Measurements from ENCODE around the gene PRMT3.
"Not testable (repeated sequence)": the region's sequence is repeated elsewhere in the genome, so short reads cannot be mapped to it uniquely, and the experiment has no call there.

The PRMT3 gene

DNA sequence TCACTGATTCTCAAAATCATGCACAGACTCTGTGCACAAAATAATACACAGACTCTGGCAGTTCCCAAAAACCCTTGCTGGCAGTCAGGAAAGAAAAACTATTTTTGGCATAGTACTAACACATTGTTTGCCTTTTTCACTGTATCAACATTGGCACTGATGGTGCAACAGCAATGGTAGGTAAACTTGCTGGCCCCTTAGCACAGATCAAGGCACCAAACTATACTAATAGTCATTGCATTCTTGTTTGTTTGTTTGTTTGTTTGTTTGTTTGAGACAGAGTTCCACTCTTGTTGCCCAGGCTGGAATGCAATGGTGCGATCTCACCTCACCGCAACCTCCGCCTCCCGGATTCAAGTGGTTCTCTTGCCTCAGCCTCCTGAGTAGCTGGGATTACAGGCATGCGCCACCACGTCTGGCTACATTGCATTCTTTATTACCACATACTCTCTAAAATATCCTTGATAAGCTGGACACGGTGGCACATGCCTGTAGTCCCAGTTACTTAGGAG, 130.9 kb downstream of the PRMT3 start:
- no peak for DNase-seq

DNA sequence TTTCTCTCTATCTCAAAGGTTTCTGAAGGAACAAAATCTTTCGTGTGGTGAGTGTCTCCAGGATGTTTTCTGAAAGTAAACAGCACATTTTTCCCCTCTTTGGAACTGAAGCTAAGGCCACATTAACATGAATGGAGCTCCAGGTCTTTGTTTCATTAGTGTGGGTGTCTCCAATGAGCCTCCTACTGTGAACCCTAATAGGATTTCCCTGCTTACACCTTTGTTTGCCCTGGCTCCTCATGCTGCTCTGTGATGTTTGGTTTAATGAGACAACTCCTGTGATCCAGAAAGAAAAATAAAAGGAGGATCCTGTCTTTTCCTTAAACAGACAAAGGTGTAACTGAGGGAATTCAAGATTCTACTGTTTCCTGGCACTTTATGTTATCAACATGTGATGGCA, 135.0 kb downstream of the PRMT3 start:
- no peak for DNase-seq

DNA sequence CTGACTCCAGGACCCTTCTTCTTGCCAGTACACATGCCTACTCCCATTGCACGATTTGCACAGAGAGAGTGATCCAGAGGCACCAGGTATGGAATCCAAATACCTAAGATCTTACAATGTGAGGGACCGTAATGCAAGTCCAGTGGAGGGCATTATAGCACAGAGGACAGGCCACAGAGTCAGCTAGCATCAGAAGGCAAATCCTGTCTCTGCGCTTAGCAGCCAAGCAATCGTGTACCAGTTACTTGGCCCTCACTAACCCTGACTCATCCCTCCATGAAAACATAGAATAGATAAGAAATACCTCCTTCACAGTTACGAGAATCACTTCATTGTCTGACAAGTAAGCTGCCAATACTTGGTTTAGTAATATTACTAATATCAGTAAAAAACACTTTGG, 142.2 kb downstream of the PRMT3 start:
- no peak for DNase-seq

- no peak for DNase-seq
Observed at GRCh38 chr11:20530942-20531703, 143.6 kb downstream of the PRMT3 start.

DNA sequence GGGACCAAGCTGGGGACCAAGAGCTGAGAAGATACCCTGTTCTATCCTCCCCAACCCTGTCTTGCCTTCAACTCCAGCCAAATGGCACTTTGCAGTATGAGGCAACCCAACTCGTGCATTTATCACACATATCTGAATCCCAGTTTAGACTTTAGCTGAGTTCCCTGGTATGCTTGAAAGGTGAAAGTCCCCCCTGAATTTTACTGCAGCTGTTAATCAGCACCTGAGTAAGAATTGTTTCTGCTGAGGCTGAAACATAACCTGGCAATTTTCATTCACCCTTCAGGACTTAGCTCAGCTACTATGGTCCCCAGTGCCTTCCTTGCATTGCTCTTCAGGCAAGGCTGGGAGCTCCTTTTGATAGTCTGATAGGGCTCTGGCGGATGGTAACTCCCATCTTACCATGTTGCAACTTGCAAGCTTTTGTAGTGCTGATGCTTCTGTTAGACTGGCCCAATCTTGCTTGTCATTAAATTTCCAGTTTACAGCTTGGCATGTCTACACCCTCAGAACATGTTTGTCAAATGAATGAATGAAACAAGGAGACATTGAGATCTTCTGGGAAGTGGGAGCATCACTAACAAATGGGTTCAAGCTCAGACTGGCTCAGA, 147.9 kb downstream of the PRMT3 start:
- no peak for DNase-seq

DNA sequence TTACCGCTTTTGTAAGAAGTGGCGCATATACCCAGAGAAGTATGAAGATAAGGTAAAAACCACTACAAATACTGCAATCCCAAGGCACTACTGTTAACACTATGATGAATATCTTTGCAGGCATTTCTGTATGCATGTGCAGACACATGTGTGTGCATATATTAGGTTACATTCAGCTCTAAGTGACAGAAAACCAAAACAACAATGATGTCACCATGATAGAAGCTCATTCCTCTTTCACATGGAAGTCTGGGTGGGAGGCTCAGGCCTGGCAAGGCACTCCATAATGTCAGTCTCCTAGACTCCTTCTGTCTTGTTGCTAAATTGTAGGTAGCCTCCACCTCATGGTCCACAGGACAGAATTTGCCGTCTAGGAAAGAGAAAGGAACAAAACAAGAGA, 148.8 kb downstream of the PRMT3 start:
- DNase-seq, result no peak

DNA sequence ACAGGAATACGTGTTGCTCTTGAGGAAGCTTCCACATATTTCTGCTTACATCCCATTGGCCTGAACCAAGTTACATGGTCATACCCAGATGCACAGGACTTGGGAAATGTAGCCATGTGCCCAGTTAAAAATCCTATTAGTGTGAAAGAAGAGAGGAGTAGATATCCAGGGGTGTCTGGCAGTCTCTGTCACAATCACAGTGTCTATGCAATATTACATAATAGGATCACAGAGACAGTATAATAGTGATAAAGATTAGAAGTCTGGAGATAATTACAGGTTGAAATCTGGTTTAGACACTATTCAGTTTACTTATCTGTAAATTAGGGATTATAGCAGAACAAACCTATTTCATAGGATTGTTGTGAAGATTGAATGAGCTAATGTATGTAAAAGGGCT, 149.3 kb downstream of the PRMT3 start:
- DNase-seq, result no peak

- no peak for DNase-seq
Observed at GRCh38 chr11:20541503-20541902, 154.0 kb downstream of the PRMT3 start.

DNA sequence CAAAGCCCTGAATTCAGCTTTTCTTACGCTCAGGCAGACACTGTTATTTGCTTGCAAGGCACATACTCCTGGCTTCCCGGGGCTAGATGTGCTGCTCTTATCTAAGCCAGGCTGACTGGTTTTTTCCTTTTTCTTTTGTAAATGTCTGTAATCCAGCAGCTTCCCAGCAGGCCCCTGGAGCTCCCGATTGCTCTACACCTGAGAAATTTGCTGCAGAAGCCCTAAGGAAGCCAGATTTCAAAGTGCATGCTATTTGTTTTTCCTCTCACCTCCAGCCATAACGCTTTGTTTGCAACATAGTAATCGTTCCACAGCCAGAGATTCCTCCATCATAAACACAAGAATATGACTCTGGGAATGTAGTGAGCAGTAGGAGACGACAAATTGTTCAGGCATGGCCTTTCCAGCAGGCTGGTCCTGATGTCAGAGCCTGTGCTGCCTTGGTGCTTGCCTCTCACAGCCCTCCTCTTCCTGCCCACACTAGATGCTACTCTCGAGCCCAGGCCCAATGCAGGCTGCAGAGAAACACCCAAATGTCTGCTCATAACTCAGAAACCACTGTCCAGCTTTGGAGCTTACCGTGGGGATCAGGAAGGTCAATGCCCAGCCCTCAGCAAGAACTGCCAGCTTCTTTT, 157.2 kb downstream of the PRMT3 start:
- DNase-seq, result no peak

GRCh38 chr11:20547411-20547810, 159.9 kb downstream of the PRMT3 start:
- DNase-seq, result no peak

DNA sequence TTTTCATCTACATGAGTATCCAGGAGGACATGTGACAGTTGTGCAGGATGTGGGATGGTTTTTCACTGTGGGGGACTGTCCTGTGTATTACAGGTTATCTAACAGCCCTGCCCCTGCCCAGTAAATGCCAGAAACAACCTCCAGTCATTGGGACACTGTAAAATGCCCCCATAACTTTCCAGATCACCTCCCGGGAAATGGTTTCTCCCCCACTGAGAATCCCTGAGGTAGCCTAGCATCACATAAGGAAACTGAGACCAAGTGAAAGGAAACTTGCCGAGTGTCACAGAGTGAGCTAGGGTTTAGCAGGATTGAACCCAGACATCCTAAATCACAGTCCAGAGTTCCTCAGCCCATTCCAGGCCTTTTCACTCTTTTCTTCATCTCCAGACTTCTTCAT, 163.6 kb downstream of the PRMT3 start:
- no peak for DNase-seq

- no peak for DNase-seq
Observed at GRCh38 chr11:20555783-20556182, 168.3 kb downstream of the PRMT3 start.

DNA sequence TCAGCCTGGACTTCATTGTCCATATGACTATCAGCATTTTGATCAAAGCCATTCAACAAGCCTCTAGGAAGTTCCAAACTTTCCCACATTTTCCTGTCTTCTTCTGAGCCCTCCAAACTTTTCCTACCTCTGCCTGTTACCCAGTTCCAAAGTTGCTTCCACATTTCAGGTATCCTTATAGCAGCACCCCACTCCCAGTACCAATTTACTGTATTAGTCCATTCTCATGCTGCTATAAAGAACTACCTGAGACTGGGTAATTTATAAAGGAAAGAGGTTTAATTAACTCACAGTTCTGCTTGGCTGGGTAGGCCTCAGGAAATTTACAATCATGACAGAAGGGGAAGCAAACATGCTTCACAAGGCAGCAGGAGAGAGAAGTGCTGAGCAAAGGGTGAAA, 168.9 kb downstream of the PRMT3 start:
- DNase-seq, result not testable (repeated sequence)

DNA sequence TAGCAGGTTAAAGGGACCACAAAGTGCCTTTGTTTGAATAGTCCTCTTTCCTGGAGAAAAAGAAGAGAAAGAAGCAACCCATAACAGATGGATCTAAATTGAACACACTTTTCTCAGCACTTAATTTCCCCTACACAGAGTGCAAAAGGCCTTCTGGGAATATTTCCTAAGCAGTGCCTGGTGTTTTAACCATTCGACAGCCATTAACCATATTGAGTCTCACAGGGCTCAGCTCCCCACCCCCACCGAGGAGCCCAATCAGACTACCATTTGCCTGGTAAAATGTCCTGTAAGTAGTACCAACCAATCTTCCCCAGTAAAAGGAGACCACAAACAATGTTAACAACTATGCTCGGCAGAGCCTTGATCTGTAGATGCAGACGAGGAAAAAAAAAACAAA, 171.2 kb downstream of the PRMT3 start:
- DNase-seq, result no peak
